Measurements from ENCODE around the gene CBX2. TPM values are rescaled to one million over a fixed set of nuclear protein-coding genes. Genes with fewer than 3 reads are reported as not detected.

The CBX2 gene
- total RNA-seq, 1 donor, result 0.86 TPM

GRCh38 chr17:79797492-79798298, 19.7 kb downstream of the CBX2 start:
- DNase-seq (ENCODE audit: low read depth), result no peak
- TF ChIP-seq CTCF (IDR thresholded peaks at IDR 0.05; ENCODE audit: insufficient read depth, low read depth, low read length), result no peak
- H3K4me3 ChIP-seq (ENCODE audit: low read depth, low read length), result peak overlapping the region; percentile 62

- H3K4me3 ChIP-seq (ENCODE audit: low read depth, low read length), result no peak overlapping the region
- DNase-seq (ENCODE audit: low read depth), result no peak
- no peak for TF ChIP-seq CTCF (IDR thresholded peaks at IDR 0.05; ENCODE audit: insufficient read depth, low read depth, low read length)
These were observed 20.6 kb downstream of the CBX2 start for GRCh38 chr17:79798299-79799173.

- no peak overlapping the region for H3K4me3 ChIP-seq (ENCODE audit: low read depth, low read length)
- DNase-seq (ENCODE audit: low read depth), result no peak
- no peak for TF ChIP-seq CTCF (IDR thresholded peaks at IDR 0.05; ENCODE audit: insufficient read depth, low read depth, low read length)
These were observed 21.2 kb downstream of the CBX2 start for GRCh38 chr17:79799174-79799537.

GRCh38 chr17:79799538-79800324, 21.8 kb downstream of the CBX2 start:
- TF ChIP-seq CTCF (IDR thresholded peaks at IDR 0.05; ENCODE audit: insufficient read depth, low read depth, low read length), result no peak
- H3K4me3 ChIP-seq (ENCODE audit: low read depth, low read length), result no peak overlapping the region
- DNase-seq (ENCODE audit: low read depth), result no peak

- TF ChIP-seq CTCF (IDR thresholded peaks at IDR 0.05; ENCODE audit: insufficient read depth, low read depth, low read length), result no peak
- H3K4me3 ChIP-seq (ENCODE audit: low read depth, low read length), result no peak overlapping the region
- peak; percentile 39 for DNase-seq (ENCODE audit: low read depth)
These were observed 22.6 kb downstream of the CBX2 start for GRCh38 chr17:79800325-79801155.
